Endometrial microvascular endothelial cells (primary cell): ENCODE results near the gene CHST8. TPM values are rescaled to one million over a fixed set of nuclear protein-coding genes. Genes with fewer than 3 reads are reported as not detected.

Experiments
- in situ Hi-C: cut with HindIII; loops from 2 replicates; pipeline ENCODE4 v1.10.0; 2017; ENCODE audit warnings: low sequenced_read_pairs, low pct_unique_long_range_greater_than_20kb; ENCODE audit errors: inconsistent ontology term
- total RNA-seq: library from RNA; depleted of rRNA; stranded (reverse); fragments of >200 nt; gene quantifications from one replicate; pipeline ENCODE4 v1.2.3, GENCODE V29; 2015; ENCODE audit errors: inconsistent ontology term

Gene CHST8
- total RNA-seq, 1 donor from 2014 or later = not detected

- in situ Hi-C loops = loop anchor here (25.0 kb wide), 1 partner anchor 416 kb away; no protein-coding TSS in a partner anchor
Measured at GRCh38 chr19:33702606-33703437, 81.1 kb downstream of the CHST8 start.

GRCh38 chr19:33703438-33703750, 81.6 kb downstream of the CHST8 start:
- in situ Hi-C loops = loop anchor here (25.0 kb wide), 1 partner anchor 416 kb away; no protein-coding TSS in a partner anchor

- in situ Hi-C loops = loop anchor here (25.0 kb wide), 1 partner anchor 417 kb away; no protein-coding TSS in a partner anchor
Measured at GRCh38 chr19:33703821-33704220, 82.1 kb downstream of the CHST8 start.

- in situ Hi-C loops = loop anchor here (25.0 kb wide), 1 partner anchor 417 kb away; no protein-coding TSS in a partner anchor
Measured at GRCh38 chr19:33704271-33704670, 82.5 kb downstream of the CHST8 start.

GRCh38 chr19:33705090-33705847, 83.5 kb downstream of the CHST8 start:
- in situ Hi-C loops = loop anchor here (25.0 kb wide), 1 partner anchor 418 kb away; no protein-coding TSS in a partner anchor

GRCh38 chr19:33705860-33706259, 84.1 kb downstream of the CHST8 start:
- in situ Hi-C loops = loop anchor here (25.0 kb wide), 1 partner anchor 419 kb away; no protein-coding TSS in a partner anchor

GRCh38 chr19:33706631-33707030, 84.9 kb downstream of the CHST8 start:
- in situ Hi-C loops = loop anchor here (25.0 kb wide), 1 partner anchor 419 kb away; no protein-coding TSS in a partner anchor

- in situ Hi-C loops = loop anchor here (25.0 kb wide), 1 partner anchor 425 kb away; no protein-coding TSS in a partner anchor
Measured at GRCh38 chr19:33712268-33712667, 90.5 kb downstream of the CHST8 start.

GRCh38 chr19:33713194-33713593, 91.4 kb downstream of the CHST8 start:
- in situ Hi-C loops = loop anchor here (25.0 kb wide), 1 partner anchor 426 kb away; no protein-coding TSS in a partner anchor

- in situ Hi-C loops = loop anchor here (25.0 kb wide), 1 partner anchor 427 kb away; no protein-coding TSS in a partner anchor
Measured at GRCh38 chr19:33714149-33714548, 92.4 kb downstream of the CHST8 start.

- in situ Hi-C loops = loop anchor here (25.0 kb wide), 1 partner anchor 428 kb away; no protein-coding TSS in a partner anchor
Measured at GRCh38 chr19:33715462-33715861, 93.7 kb downstream of the CHST8 start.

GRCh38 chr19:33717878-33718277, 96.1 kb downstream of the CHST8 start:
- in situ Hi-C loops = loop anchor here (25.0 kb wide), 1 partner anchor 431 kb away; no protein-coding TSS in a partner anchor

GRCh38 chr19:33718651-33719254, 97.0 kb downstream of the CHST8 start:
- in situ Hi-C loops = loop anchor here (25.0 kb wide), 1 partner anchor 431 kb away; no protein-coding TSS in a partner anchor

GRCh38 chr19:33719366-33720154, 97.8 kb downstream of the CHST8 start:
- in situ Hi-C loops = loop anchor here (25.0 kb wide), 1 partner anchor 432 kb away; no protein-coding TSS in a partner anchor

GRCh38 chr19:33720155-33720493, 98.4 kb downstream of the CHST8 start:
- in situ Hi-C loops = loop anchor here (25.0 kb wide), 1 partner anchor 433 kb away; no protein-coding TSS in a partner anchor

- in situ Hi-C loops = loop anchor here (25.0 kb wide), 1 partner anchor 434 kb away; no protein-coding TSS in a partner anchor
Measured at GRCh38 chr19:33720691-33721682, 99.2 kb downstream of the CHST8 start.
